H1 (cell line): ENCODE measurements around the gene BSND. TPM values are rescaled to one million over a fixed set of nuclear protein-coding genes. Genes with fewer than 3 reads are reported as not detected.

Experiments
- CTCF ChIA-PET: fragments of 300-600 bp; sonication (Branson Sonifier 250); formaldehyde crosslinking; loops from one replicate; lab custom pipeline; 2021; ENCODE audit not compliant: partially characterized antibody; lab: Charles Lee
- POLR2A ChIA-PET: fragments of 300-600 bp; sonication (Branson Sonifier 250); formaldehyde crosslinking; loops from one replicate; lab custom pipeline; 2021; ENCODE audit warnings: inconsistent platforms; ENCODE audit not compliant: partially characterized antibody; lab: Charles Lee
- DNase-seq, 2 experiments: peaks; one replicate each; pipeline versions ENCODE4 v3.0.0 to v3.0.0-alpha.2; 2010 to 2022; ENCODE audit warnings: low spot score in 2 of 2, low read depth in 1 of 2, mixed read lengths in 1 of 2
- FAIRE-seq: peaks from 2 replicates; lab custom pipeline; 2011; peaks lifted over from hg19 to GRCh38; lab: Jason Lieb, UNC
- H2AFZ ChIP-seq: 2 replicates; pipeline ENCODE4 v1.8.1; 2012; ENCODE audit warnings: low read length, inconsistent platforms
- H2AK5ac ChIP-seq: 2 replicates; pipeline ENCODE4 v1.6.1; 2013; ENCODE audit warnings: low read depth, low read length
- H2BK120ac ChIP-seq: replicated peaks from 2 replicates; pipeline ENCODE3; 2013; ENCODE audit warnings: low read depth, low read length, inconsistent platforms
- H2BK12ac ChIP-seq: 2 replicates; pipeline ENCODE4 v1.6.1; 2013; ENCODE audit warnings: low read depth, low read length
- H2BK15ac ChIP-seq: 2 replicates; pipeline ENCODE4 v1.6.1; 2013; ENCODE audit warnings: low read length
- H2BK20ac ChIP-seq: 2 replicates; pipeline ENCODE4 v1.6.1; 2013; ENCODE audit warnings: low read length
- H2BK5ac ChIP-seq: 2 replicates; pipeline ENCODE4 v1.6.1; 2013; ENCODE audit warnings: low read depth, low read length
- H3K14ac ChIP-seq: 2 replicates; pipeline ENCODE4 v1.6.1; 2013; ENCODE audit warnings: inconsistent platforms; ENCODE audit not compliant: insufficient read length
- H3K18ac ChIP-seq: 2 replicates; pipeline ENCODE4 v1.6.1; 2013; ENCODE audit warnings: low read length; ENCODE audit errors: extremely low read depth
- H3K23ac ChIP-seq: 2 replicates; pipeline ENCODE4 v1.6.1; 2013; ENCODE audit warnings: inconsistent platforms; ENCODE audit not compliant: insufficient read length
- H3K23me2 ChIP-seq: 2 replicates; pipeline ENCODE4 v1.6.1; 2013; ENCODE audit warnings: low read depth, low read length
- H3K27ac ChIP-seq: 2 replicates; pipeline ENCODE4 v1.6.1; 2011; ENCODE audit warnings: low read depth, low read length, inconsistent platforms
- H3K27me3 ChIP-seq, 4 experiments: replicated peaks in 1 of 4; 1 replicate in 1 of 4; 2 replicates in 3 of 4; pipeline versions ENCODE4 v1.6.1 to v1.8.1; 2011 to 2013; ENCODE audit warnings: low read length in 3 of 4, mild to moderate bottlenecking in 3 of 4, inconsistent platforms in 2 of 4, mixed read lengths in 2 of 4, moderate library complexity in 1 of 4; ENCODE audit not compliant: control insufficient read depth in 3 of 4, insufficient read depth in 3 of 4; ENCODE audit errors: extremely low read depth in 1 of 4
- H3K36me3 ChIP-seq, 4 experiments: 2 replicates each; pipeline versions ENCODE4 v1.6.1 to v1.8.1; 2011 to 2013; ENCODE audit warnings: mild to moderate bottlenecking in 4 of 4, low read length in 3 of 4, moderate library complexity in 2 of 4, control low read depth in 1 of 4, inconsistent platforms in 1 of 4; ENCODE audit not compliant: insufficient read depth in 4 of 4, control insufficient read depth in 2 of 4
- H3K4ac ChIP-seq: replicated peaks from 2 replicates; pipeline ENCODE3; 2013; ENCODE audit warnings: low read length, low read depth, mixed read lengths, inconsistent platforms; ENCODE audit not compliant: insufficient read length
- H3K4me1 ChIP-seq, 4 experiments: replicated peaks in 1 of 4; 1 replicate in 1 of 4; 2 replicates in 3 of 4; pipeline versions ENCODE4 v1.6.1 to v1.8.1; 2011 to 2013; ENCODE audit warnings: low read length in 3 of 4, inconsistent platforms in 2 of 4, mixed read lengths in 1 of 4; ENCODE audit not compliant: insufficient read depth in 4 of 4, control insufficient read depth in 3 of 4
- H3K4me2 ChIP-seq, 2 experiments: 2 replicates each; pipeline versions ENCODE4 v1.6.1 to v1.8.1; 2011 to 2013; ENCODE audit warnings: low read depth in 2 of 2, low read length in 2 of 2, control low read depth in 1 of 2, inconsistent platforms in 1 of 2, mild to moderate bottlenecking in 1 of 2; ENCODE audit not compliant: insufficient read depth in 1 of 2
- H3K4me3 ChIP-seq, 4 experiments: fragments of 200-600, 300-600 bp in 1 of 4; sonication (generic), shearing (Covaris generic), sonication (Bioruptor Twin) in 1 of 4; 2 replicates each; pipeline versions ENCODE4 v1.5.1 to v1.8.1; 2011 to 2016; ENCODE audit warnings: low read length in 4 of 4, low read depth in 3 of 4, control low read depth in 2 of 4, inconsistent platforms in 2 of 4, mild to moderate bottlenecking in 2 of 4, mixed read lengths in 1 of 4, moderate library complexity in 1 of 4; ENCODE audit not compliant: insufficient read depth in 2 of 4; ENCODE audit errors: extremely low read depth in 1 of 4
- H3K56ac ChIP-seq: replicated peaks from 2 replicates; pipeline ENCODE3; 2013; ENCODE audit warnings: low read depth, mild to moderate bottlenecking, mixed read lengths, low read length, inconsistent platforms; ENCODE audit not compliant: insufficient read length
- H3K79me1 ChIP-seq: 2 replicates; pipeline ENCODE4 v1.6.1; 2013; ENCODE audit warnings: low read depth, low read length, control low read depth
- H3K79me2 ChIP-seq, 2 experiments: 2 replicates each; pipeline versions ENCODE4 v1.6.1 to v1.8.1; 2012 to 2013; ENCODE audit warnings: low read length in 2 of 2, mild to moderate bottlenecking in 2 of 2, inconsistent platforms in 1 of 2; ENCODE audit not compliant: insufficient read depth in 2 of 2, control insufficient read depth in 1 of 2
- H3K9ac ChIP-seq, 4 experiments: replicated peaks in 1 of 4; 1 replicate in 1 of 4; 2 replicates in 3 of 4; pipeline versions ENCODE4 v1.6.1 to v1.8.1; 2011 to 2013; ENCODE audit warnings: low read depth in 3 of 4, low read length in 3 of 4, control low read depth in 2 of 4, mild to moderate bottlenecking in 2 of 4, moderate library complexity in 2 of 4, inconsistent platforms in 1 of 4; ENCODE audit errors: extremely low read depth in 1 of 4
- H3K9me3 ChIP-seq, 2 experiments: 2 replicates each; pipeline versions ENCODE4 v1.6.1 to v1.8.1; 2012 to 2013; ENCODE audit warnings: mild to moderate bottlenecking in 2 of 2, moderate library complexity in 2 of 2, control low read depth in 1 of 2, inconsistent platforms in 1 of 2, low read depth in 1 of 2, low read length in 1 of 2, mixed read lengths in 1 of 2; ENCODE audit not compliant: insufficient read depth in 2 of 2
- H4K20me1 ChIP-seq, 2 experiments: replicated peaks in 1 of 2; 2 replicates each; pipeline versions ENCODE3 to v1.8.1; 2011 to 2013; ENCODE audit warnings: inconsistent platforms in 2 of 2, low read length in 2 of 2, mild to moderate bottlenecking in 1 of 2; ENCODE audit not compliant: insufficient read depth in 2 of 2, control insufficient read depth in 1 of 2
- H4K5ac ChIP-seq: 2 replicates; pipeline ENCODE4 v1.6.1; 2013; ENCODE audit warnings: low read length, low read depth, mixed read lengths, inconsistent platforms; ENCODE audit not compliant: insufficient read length
- H4K8ac ChIP-seq: 2 replicates; pipeline ENCODE4 v1.8.0; 2013; ENCODE audit warnings: mild to moderate bottlenecking, moderate library complexity, low read length, inconsistent platforms; ENCODE audit not compliant: insufficient read depth; ENCODE audit errors: extremely low read depth
- H4K91ac ChIP-seq: replicated peaks from 2 replicates; pipeline ENCODE3; 2013; ENCODE audit warnings: low read length, mixed read lengths, inconsistent platforms; ENCODE audit not compliant: insufficient read length
- HDAC2 ChIP-seq, 2 experiments: fragments of 300-600 bp in 1 of 2; sonication (generic) in 1 of 2; IDR thresholded peaks; 2 replicates each; pipeline ENCODE4 v1.6.1; 2011 to 2012; ENCODE audit warnings: low read depth in 2 of 2, low read length in 2 of 2, mild to moderate bottlenecking in 2 of 2, moderate library complexity in 2 of 2, borderline replicate concordance in 1 of 2, inconsistent platforms in 1 of 2
- TBP ChIP-seq: IDR thresholded peaks from 2 replicates; pipeline ENCODE4 v1.6.1; 2011; ENCODE audit warnings: low read depth, low read length, improper control_type of control experiment
- WGBS, 2 experiments: shearing (Covaris generic) in 1 of 2; methylation state at CpG; one replicate each; pipeline versions ENCODE4 v1.1.6 to v1.1.7; 2013 to 2015; ENCODE audit warnings: low lambda C conversion rate in 2 of 2, mixed read lengths in 2 of 2, inconsistent platforms in 1 of 2, low coverage in 1 of 2, missing lambda C conversion rate in 1 of 2; ENCODE audit not compliant: insufficient replicate concordance in 2 of 2, insufficient coverage in 1 of 2, insufficient read length in 1 of 2; ENCODE audit errors: extremely low coverage in 1 of 2, missing lambda C conversion rate in 1 of 2; 5-methylcytosine and 5-hydroxymethylcytosine counted together
- polyA plus RNA-seq, 7 experiments: library from polyadenylated mRNA; depleted of rRNA in 3 of 7; stranded (reverse) in 5 of 7; unstranded in 2 of 7; fragments of >200 nt in 5 of 7; fragments of 200-250 nt in 2 of 7; gene quantifications; 1 replicate in 5 of 7; 2 replicates in 1 of 7; 4 replicates in 1 of 7; pipeline versions ENCODE4 v1.2.1 to v1.2.3, GENCODE V29; 2011 to 2013; ENCODE audit warnings: missing spikeins in 2 of 7, mixed read lengths in 2 of 7
- total RNA-seq: library from RNA; stranded (reverse); fragmentation: NEBNext Ultra II Directional; extraction: Animal tissue kit (Norgen Biotek cat#: 25700); gene quantifications from 2 replicates; pipeline ENCODE4 v1.2.1, GENCODE V29; 2021

The BSND gene
- total and polyA plus RNA-seq, 2 of the 8 experiments (the other 6 are each of a cell fraction or from before 2014, with no cell fraction given), result 0.43 to 0.68 TPM

DNA sequence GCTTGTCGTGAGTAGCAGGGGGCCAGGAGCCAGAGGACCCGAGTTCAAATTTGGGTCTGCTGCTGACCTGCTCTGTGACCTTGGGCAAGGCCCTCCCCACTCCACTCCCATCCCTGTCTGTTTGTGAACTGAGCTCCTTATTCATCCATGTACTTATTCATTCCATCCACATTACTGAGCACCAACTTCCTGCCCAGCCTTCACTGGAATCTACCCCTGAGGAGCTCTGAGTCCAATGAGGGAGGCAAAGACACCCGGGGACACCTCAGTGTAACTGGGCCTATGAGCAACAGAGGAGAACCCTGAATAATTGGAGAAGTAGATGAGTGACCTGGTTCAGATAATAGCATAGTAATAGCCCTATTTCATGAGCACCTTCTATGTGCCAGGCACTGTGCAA is 8.9 kb downstream of the BSND start:
- Histone ChIP-seq H2AK5ac (no peak overlapping the region), H3K4me2 (no peak overlapping the region), H3K9me3 (peaks cover 0 to 8% of the 10 kb centered on the region in 2 experiments; a peak in 1 of 4 replicates), H4K91ac (no peak overlapping the region), H2BK120ac (no peak overlapping the region), H2AFZ (no peak overlapping the region), H3K14ac (no peak overlapping the region), H3K79me2 (no peaks in the 10 kb centered on the region; a peak in 1 of 4 replicates), H3K4ac (no peak overlapping the region), H3K79me1 (no peaks in the 10 kb centered on the region), H3K27ac (no peak overlapping the region), H3K56ac (no peak overlapping the region), H3K23ac (no peak overlapping the region), H3K23me2 (peaks cover 4% of the 10 kb centered on the region; the same call in 1 of the 2 replicates), H3K36me3 (no peaks in the 10 kb centered on the region), H4K8ac (no peak overlapping the region), H4K5ac (no peak overlapping the region), H2BK20ac (no peak overlapping the region), H3K27me3 (peaks cover 0 to 5% (median 0%) of the 10 kb centered on the region in 4 experiments; a peak in 3 of 7 replicates), H2BK15ac (no peak overlapping the region), H3K4me3 (no peak overlapping the region), H2BK5ac (no peak overlapping the region), H3K18ac (no peak overlapping the region), H2BK12ac (no peak overlapping the region), H4K20me1 (peaks cover 0 to 3% of the 10 kb centered on the region in 2 experiments), H3K4me1 (peaks cover 0 to 12% (median 3%) of the 10 kb centered on the region in 4 experiments; a peak in 4 of 7 replicates), H3K9ac (no peak overlapping the region)
- POLR2A ChIA-PET, result no interaction called here
- no peak for DNase-seq
- WGBS, 2 experiments, result 96% methylated on average over 3 of the region's 3 CpGs; no CpG with 5 or more reads in 1 of the 2 experiments
- FAIRE-seq, result no peak
- TF ChIP-seq TBP (no peak), HDAC2 (IDR thresholded peaks at IDR 0.05; ENCODE audit: borderline replicate concordance in 1 of 2, low read depth in 2 of 2, low read length in 2 of 2) (no peak)
- CTCF ChIA-PET, result interaction anchor here (0.9 to 8.7 kb wide), 8 partner anchors 9 to 62 kb away, joined by 3 to 62 read pairs (median 6); no protein-coding TSS in a partner anchor
